Activated CD4-positive, alpha-beta T cell treated with anti-CD3 and anti-CD28 coated beads for 36 hours (primary cell): ENCODE measurements around the gene PAQR5. TPM values are rescaled to one million over a fixed set of nuclear protein-coding genes. Genes with fewer than 3 reads are reported as not detected.
A peak's percentile ranks its signal among the peaks of the same experiment; 100 is the strongest.

Experiments used
- ATAC-seq: fragments of 200-7000 bp; cut with Tn5 transposase; one replicate; pipeline ENCODE4 v1.10.0; 2021; ENCODE audit warnings: mild to moderate bottlenecking, moderate library complexity
- CTCF ChIA-PET: fragments of 350-600 bp; sonication (Branson Sonifier 250); formaldehyde crosslinking; loops from one replicate; lab custom pipeline; 2021; ENCODE audit warnings: antibody characterized with exemption; lab: Charles Lee
- POLR2A ChIA-PET: fragments of 350-600 bp; sonication (Branson Sonifier 250); formaldehyde crosslinking; loops from one replicate; lab custom pipeline; 2021; ENCODE audit warnings: antibody characterized with exemption, inconsistent platforms; lab: Charles Lee
- DNase-seq: peaks from one replicate; pipeline ENCODE4 v3.0.0-alpha.2; 2020
- H3K27ac Mint-ChIP-seq: one replicate; pipeline ENCODE4 v1.8.0; 2021; ENCODE audit warnings: mixed read lengths
- H3K27me3 Mint-ChIP-seq: one replicate; pipeline ENCODE4 v1.8.0; 2021; ENCODE audit warnings: mixed read lengths
- H3K36me3 Mint-ChIP-seq: one replicate; pipeline ENCODE4 v1.8.0; 2021; ENCODE audit warnings: low read depth, mixed read lengths
- H3K4me1 Mint-ChIP-seq: one replicate; pipeline ENCODE4 v1.8.0; 2021; ENCODE audit warnings: mixed read lengths
- H3K4me3 Mint-ChIP-seq: one replicate; pipeline ENCODE4 v1.8.0; 2021; ENCODE audit warnings: mild to moderate bottlenecking, moderate library complexity, mixed read lengths
- H3K9me3 Mint-ChIP-seq: one replicate; pipeline ENCODE4 v1.8.0; 2021; ENCODE audit warnings: low read depth, mixed read lengths
- intact Hi-C, 2 experiments: fragments of 100-400 bp; cut with DNase I in 1 of 2; cut with micrococcal nuclease in 1 of 2; formaldehyde crosslinking; loops; one replicate each; pipeline versions ENCODE4 v1.14.2 to v1.15.1; 2022 to 2024; cut with DNase I, micrococcal nuclease
- total RNA-seq, 2 experiments: library from RNA; stranded (reverse); gene quantifications; one replicate each; pipeline ENCODE4 v1.2.3, GENCODE V29; 2021

Gene PAQR5, protein sequence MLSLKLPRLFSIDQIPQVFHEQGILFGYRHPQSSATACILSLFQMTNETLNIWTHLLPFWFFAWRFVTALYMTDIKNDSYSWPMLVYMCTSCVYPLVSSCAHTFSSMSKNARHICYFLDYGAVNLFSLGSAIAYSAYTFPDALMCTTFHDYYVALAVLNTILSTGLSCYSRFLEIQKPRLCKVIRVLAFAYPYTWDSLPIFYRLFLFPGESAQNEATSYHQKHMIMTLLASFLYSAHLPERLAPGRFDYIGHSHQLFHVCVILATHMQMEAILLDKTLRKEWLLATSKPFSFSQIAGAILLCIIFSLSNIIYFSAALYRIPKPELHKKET
- total RNA-seq, result under 1 TPM in 1 of 2 experiments, not detected in 1; 0.05 TPM

DNA sequence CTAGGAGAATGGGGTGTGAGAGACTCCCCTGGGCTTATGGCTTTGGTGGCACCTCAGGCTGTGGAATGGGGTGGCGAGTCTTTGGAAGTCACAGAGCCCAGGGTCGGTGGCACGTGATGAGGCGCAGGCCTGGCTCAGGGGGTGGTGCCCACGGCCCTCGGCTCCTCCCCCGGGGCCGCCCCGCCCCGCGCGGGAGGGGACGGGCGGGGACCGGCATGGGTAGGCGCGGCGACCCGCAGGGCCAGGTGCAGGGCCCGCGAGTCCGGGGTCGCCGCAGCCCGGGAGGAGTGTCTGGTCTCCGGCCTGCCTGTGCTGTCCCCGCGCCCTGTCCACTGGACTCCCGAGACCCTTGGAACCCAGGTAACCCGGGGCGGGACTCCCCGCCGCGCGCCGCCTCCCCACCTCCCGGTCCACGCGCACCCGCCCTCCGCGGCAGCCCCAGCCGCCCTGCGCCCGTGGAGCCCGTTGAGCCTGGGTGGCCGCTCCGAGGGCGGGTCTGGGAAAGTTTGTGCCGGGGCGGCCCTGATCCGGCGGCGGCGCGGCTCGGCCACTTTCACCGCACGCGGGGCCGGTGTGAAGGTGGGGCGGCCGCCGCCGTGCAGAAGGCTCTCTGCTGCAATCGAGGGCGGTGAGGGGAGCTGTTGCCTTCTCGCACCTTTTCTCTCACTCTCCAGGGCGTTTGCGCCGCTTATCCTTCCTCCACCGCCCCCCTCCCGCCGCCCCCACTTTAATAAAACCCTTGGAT, at the start of gene PAQR5:
TSS of gene PAQR5 (plus strand) at position 216 of the 745 bp plus-strand sequence. CDS start 61,169 bp downstream, outside the sequence.
- Mint-ChIP-seq H3K4me3 (no peak within 1 kb of the TSS), H3K9me3 (no peaks in the 10 kb centered on the region)
- CTCF ChIA-PET, result interaction anchor here (0.7 kb wide), 1 partner anchor 152 kb away, joined by 3 read pairs; no protein-coding TSS in a partner anchor

DNA sequence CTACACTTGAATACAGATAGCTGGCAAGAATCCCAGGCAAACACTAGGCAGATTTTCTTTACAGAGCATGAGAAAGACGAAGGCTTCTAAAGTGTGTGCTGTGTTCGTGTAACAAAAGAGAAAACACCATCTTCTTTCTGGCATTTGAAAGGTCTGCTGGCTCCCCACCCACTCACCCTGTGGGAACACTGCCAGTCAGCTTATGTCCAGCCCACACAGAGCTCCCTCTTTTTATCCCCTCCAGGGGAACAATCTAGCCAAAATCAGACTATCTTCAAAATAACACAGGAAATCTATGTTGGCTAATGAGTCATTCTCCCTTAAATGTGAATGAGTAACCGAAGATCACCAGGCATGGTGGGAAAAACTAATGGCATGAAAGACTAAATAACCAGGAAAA, 45.6 kb upstream of the PAQR5 start:
- peaks cover 6% of the 10 kb centered on the region for H3K4me1 Mint-ChIP-seq
- no peak overlapping the region for H3K27ac Mint-ChIP-seq
- ATAC-seq (no peak), DNase-seq (no peak)
- H3K27me3 Mint-ChIP-seq, result no peaks in the 10 kb centered on the region
- intact Hi-C loops, result no loop called here
- no peak overlapping the region for H3K4me3 Mint-ChIP-seq
- no peaks in the 10 kb centered on the region for H3K36me3 Mint-ChIP-seq
- H3K9me3 Mint-ChIP-seq, result no peaks in the 10 kb centered on the region
- ChIA-PET POLR2A (no interaction called here), CTCF (no interaction called here)

More for the DNA sequence above, at the start of gene PAQR5:
- no peak within 1 kb of the TSS for H3K27ac Mint-ChIP-seq
- intact Hi-C loops, result loop anchor here in 1 of 2 experiments (2.0 kb wide), 1 partner anchor 138 kb away; the partner anchor contains the start of gene GLCE
- peaks cover 48% of the 10 kb centered on the region for H3K27me3 Mint-ChIP-seq
- no peaks in the 10 kb centered on the region for H3K36me3 Mint-ChIP-seq
- DNase-seq (peak; percentile 36), ATAC-seq (peak; percentile 88)
- H3K4me1 Mint-ChIP-seq, result peaks cover 3% of the 10 kb centered on the region
- POLR2A ChIA-PET, result no interaction called here

DNA sequence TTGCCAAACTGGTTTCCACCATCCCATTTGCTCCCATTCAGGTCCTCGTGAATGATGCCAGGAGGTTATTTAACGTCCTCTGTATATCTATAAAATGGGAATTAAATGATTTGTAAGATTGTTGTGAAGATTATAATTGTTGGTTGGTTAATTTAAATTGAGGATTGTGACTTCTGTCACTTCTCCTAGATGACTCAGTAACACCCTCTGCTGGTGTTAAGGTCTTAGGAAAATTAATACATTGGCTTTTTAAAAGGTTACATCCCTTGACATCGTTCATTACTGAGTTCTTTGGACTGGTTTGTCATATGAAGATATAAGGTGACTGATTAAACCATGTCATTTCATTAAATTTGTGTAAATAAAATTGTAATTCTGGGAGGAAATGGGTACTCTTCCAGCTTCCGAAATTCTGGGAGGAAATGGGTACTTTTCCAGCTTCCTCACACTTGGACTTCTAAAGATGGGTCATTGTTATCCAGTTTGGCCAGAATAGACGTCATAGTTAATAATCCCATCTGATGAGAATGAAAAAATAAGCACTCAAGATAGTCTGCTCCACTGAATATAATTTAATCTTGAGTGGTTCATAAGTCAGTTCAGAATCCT, 33.3 kb upstream of the PAQR5 start:
- ChIA-PET POLR2A (interaction anchor here (0.7 kb wide), 1 partner anchor 1309 kb away, joined by 5 read pairs; no protein-coding TSS in a partner anchor), CTCF (interaction anchor here (0.6 to 1.0 kb wide), 4 partner anchors 18 to 1887 kb away, joined by 3 to 5 read pairs (median 3); no protein-coding TSS in a partner anchor)
- no peak for ATAC-seq
- no peak for DNase-seq
- Mint-ChIP-seq H3K4me1 (no peaks in the 10 kb centered on the region), H3K27ac (no peak overlapping the region), H3K4me3 (no peak overlapping the region), H3K9me3 (no peaks in the 10 kb centered on the region), H3K27me3 (no peaks in the 10 kb centered on the region), H3K36me3 (no peaks in the 10 kb centered on the region)
- intact Hi-C loops, result loop anchor here (1.0 kb wide), 1 partner anchor 206 kb away; no protein-coding TSS in a partner anchor

DNA sequence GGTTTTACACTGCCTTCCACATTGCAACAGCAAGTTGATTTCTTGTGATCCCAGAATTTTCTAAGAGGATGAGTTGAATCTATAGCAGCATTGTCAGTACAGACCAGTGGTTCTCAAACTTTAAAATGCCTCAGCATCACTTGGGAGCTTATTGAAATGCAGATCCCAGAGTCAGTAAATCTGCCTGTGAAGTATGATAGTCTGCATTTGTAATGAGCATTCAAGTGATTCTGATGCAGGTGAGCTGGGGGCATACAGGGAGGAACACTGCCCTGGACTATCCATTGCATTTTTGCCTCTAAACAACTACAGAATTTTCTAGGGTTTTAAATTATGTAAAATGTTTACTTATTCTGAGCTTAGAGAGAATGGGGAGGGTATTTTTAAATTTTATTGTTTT, 27.5 kb upstream of the PAQR5 start:
- no peaks in the 10 kb centered on the region for H3K27me3 Mint-ChIP-seq
- H3K36me3 Mint-ChIP-seq, result no peaks in the 10 kb centered on the region
- no peak overlapping the region for H3K27ac Mint-ChIP-seq
- ChIA-PET CTCF (no interaction called here), POLR2A (no interaction called here)
- DNase-seq, result no peak
- no peak overlapping the region for H3K4me3 Mint-ChIP-seq
- H3K4me1 Mint-ChIP-seq, result no peaks in the 10 kb centered on the region
- intact Hi-C loops, result no loop called here
- ATAC-seq, result no peak
- H3K9me3 Mint-ChIP-seq, result no peaks in the 10 kb centered on the region

DNA sequence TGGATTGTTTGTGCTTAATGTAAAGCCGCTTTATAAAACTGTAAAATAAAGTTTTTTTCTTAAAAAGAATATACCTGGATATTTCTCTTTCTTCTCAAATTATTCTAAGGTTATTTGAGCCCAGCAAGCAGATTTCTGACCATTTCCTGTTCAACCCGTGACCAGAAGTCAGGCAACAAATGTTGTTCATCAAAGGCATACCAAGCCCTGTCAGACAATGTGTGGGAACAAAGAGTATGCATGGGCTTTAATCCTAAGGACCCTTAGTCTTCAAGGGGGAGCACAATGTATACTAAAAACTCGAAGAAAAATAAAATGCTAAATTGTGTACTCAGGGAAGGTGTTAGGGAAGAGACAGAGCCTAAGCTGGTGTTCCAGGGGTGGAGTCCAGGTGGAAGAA, 26.6 kb upstream of the PAQR5 start:
- Mint-ChIP-seq H3K36me3 (no peaks in the 10 kb centered on the region), H3K4me1 (no peaks in the 10 kb centered on the region), H3K27ac (no peak overlapping the region), H3K4me3 (no peak overlapping the region), H3K27me3 (no peaks in the 10 kb centered on the region), H3K9me3 (no peaks in the 10 kb centered on the region)
- ATAC-seq (no peak), DNase-seq (no peak)
- POLR2A ChIA-PET, result no interaction called here
- CTCF ChIA-PET, result no interaction called here
- intact Hi-C loops, result no loop called here

DNA sequence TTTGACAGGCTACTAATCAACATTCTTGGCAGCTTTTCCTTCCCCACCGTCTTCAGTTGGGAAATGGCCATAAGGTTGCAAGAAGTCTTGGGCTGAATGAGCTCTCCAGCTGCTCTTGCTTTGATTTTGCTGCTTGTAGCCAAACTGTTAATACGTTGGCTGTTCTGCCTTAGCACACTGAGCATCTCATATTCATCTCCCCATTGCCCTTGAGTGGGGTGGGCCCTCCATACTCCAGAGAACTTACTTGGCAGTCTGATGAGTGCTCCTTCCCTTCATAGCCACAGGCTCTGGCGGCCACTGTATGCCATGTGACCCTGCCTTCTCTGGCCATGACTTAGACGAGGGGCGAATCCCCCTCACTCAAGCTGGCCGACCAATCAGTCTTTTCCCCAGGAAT, 25.8 kb upstream of the PAQR5 start:
- H3K4me1 Mint-ChIP-seq, result no peaks in the 10 kb centered on the region
- H3K27me3 Mint-ChIP-seq, result no peaks in the 10 kb centered on the region
- CTCF ChIA-PET, result interaction anchor here (0.6 to 0.7 kb wide), 2 partner anchors 19 to 575 kb away, joined by 3 read pairs; no protein-coding TSS in a partner anchor
- H3K36me3 Mint-ChIP-seq, result no peaks in the 10 kb centered on the region
- intact Hi-C loops, result no loop called here
- DNase-seq, result no peak
- H3K9me3 Mint-ChIP-seq, result no peaks in the 10 kb centered on the region
- H3K27ac Mint-ChIP-seq, result no peak overlapping the region
- POLR2A ChIA-PET, result no interaction called here
- no peak overlapping the region for H3K4me3 Mint-ChIP-seq
- ATAC-seq, result no peak

DNA sequence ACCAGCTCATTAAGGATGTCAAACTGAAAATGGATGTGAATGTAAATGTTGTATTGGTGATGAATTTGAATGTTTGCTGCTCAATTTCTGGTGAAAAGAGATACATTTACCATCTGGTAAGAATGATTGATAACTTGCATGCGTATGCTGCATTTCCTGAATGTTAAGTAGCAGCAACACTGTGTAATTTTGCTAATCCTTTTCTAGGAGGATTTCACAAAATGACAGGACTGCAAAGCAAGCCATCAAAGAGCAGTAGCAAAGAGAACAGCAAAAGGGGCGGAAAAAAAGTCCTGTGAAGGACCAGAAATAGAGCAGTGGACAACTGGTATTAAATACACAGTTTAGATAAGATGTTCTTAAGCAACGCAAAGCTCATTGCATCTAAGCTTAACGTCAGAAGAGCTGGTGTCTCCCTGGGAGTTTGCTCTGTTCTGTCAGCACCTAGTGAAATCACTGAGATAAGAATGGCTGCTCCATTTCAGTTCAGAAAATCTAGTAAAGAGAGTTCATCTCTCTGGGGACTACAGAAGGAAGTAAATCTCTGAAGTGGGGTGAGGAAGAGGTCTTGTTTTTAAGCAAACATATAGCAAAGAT, 23.5 kb upstream of the PAQR5 start:
- H3K27me3 Mint-ChIP-seq, result no peaks in the 10 kb centered on the region
- POLR2A ChIA-PET, result no interaction called here
- CTCF ChIA-PET, result interaction anchor here (0.7 to 0.8 kb wide), 2 partner anchors 114 to 919 kb away, joined by 3 read pairs; no protein-coding TSS in a partner anchor
- H3K9me3 Mint-ChIP-seq, result no peaks in the 10 kb centered on the region
- H3K4me3 Mint-ChIP-seq, result no peak overlapping the region
- no peak for DNase-seq
- H3K4me1 Mint-ChIP-seq, result no peaks in the 10 kb centered on the region
- no peak overlapping the region for H3K27ac Mint-ChIP-seq
- no peaks in the 10 kb centered on the region for H3K36me3 Mint-ChIP-seq
- intact Hi-C loops, result no loop called here
- no peak for ATAC-seq

DNA sequence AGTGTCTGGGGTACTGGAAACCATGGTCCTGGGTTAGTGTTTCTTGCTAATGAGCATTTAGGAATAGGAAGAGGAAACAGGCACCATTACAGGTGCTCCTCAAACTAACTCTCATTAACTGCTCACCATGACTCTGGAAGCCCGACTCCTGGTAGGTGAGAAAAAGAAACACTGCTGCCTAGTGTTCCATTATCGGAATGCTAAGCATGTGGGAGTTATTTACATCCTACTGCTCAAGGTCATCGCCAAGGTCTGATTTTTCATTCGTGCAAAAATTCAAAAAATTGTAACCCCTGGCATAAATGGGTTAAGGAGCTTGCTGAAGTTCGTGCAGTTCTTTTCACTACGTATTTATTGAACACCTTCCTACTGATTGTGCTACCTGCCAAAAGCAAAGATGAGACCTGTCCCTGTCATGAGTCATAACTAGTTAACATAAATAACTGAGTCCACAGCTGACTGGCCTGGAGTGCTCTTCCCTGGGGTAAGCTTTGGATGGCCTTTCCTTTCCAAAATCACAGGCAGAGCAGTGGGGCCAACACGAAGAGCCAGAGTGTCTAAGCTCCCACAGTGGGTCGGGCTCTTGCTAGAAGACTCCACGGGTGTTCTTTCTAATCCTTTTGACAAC, 22.7 kb upstream of the PAQR5 start:
- POLR2A ChIA-PET, result no interaction called here
- H3K36me3 Mint-ChIP-seq, result no peaks in the 10 kb centered on the region
- CTCF ChIA-PET, result interaction anchor here (0.5 to 1.1 kb wide), 3 partner anchors 113 to 329 kb away, joined by 3 to 5 read pairs (median 3); no protein-coding TSS in a partner anchor

DNA sequence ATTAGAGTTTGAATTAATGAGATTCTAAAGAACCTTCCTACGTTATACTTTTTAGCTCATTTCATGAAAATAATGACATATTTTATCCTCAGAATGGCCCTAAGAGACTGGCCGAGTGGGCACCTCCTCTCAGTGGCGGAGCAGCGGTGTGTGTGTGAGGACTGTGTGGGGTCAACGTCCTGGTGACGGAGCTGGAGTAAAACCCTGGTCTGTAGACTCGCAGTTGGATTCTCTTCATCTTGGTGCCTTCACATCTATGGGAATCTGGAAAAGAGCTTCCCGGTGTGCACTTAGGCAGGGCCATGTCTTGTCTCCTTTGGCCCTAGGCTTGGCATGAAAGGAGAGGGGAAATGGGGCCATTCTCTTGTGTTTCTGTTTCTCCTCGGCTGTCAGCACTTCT, 21.4 kb upstream of the PAQR5 start:
- Mint-ChIP-seq H3K4me3 (no peak overlapping the region), H3K27ac (no peak overlapping the region), H3K36me3 (no peaks in the 10 kb centered on the region), H3K27me3 (no peaks in the 10 kb centered on the region), H3K9me3 (no peaks in the 10 kb centered on the region), H3K4me1 (no peaks in the 10 kb centered on the region)
- POLR2A ChIA-PET, result no interaction called here
- CTCF ChIA-PET, result interaction anchor here (1.1 kb wide), 1 partner anchor 218 kb away, joined by 6 read pairs; no protein-coding TSS in a partner anchor
- ATAC-seq (no peak), DNase-seq (no peak)
- intact Hi-C loops, result no loop called here

More for the DNA sequence above, 22.7 kb upstream of the PAQR5 start:
- no peak for ATAC-seq
- no peak overlapping the region for H3K27ac Mint-ChIP-seq
- no peaks in the 10 kb centered on the region for H3K9me3 Mint-ChIP-seq
- intact Hi-C loops, result no loop called here
- H3K4me1 Mint-ChIP-seq, result no peaks in the 10 kb centered on the region
- no peak for DNase-seq
- H3K27me3 Mint-ChIP-seq, result no peaks in the 10 kb centered on the region
- no peak overlapping the region for H3K4me3 Mint-ChIP-seq

DNA sequence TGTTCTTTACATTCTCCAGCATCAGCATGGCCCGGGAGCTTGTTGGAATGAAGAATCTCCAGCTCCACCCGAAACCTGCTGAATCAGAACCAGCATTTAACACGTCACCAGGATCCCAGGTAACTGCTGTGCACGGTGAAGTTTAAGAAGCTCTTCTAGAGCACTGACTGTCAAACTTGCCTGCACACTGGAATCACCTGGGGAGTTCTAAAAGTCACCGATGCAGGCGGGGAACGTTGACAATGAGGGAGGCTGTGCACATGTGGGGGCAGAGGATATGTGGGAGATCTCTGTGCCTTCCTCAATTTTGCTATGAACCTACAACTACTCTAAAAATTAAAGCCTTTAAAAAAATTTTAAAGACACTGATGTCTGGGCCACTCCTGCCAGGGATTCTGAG, 19.1 kb upstream of the PAQR5 start:
- intact Hi-C loops, result no loop called here
- H3K4me1 Mint-ChIP-seq, result no peaks in the 10 kb centered on the region
- no peaks in the 10 kb centered on the region for H3K27me3 Mint-ChIP-seq
- no peak overlapping the region for H3K27ac Mint-ChIP-seq
- no peaks in the 10 kb centered on the region for H3K9me3 Mint-ChIP-seq
- DNase-seq, result no peak
- no peak overlapping the region for H3K4me3 Mint-ChIP-seq
- CTCF ChIA-PET, result interaction anchor here (0.6 kb wide), 2 partner anchors 75 to 194 kb away, joined by 3 read pairs; no protein-coding TSS in a partner anchor
- ATAC-seq, result no peak
- no peaks in the 10 kb centered on the region for H3K36me3 Mint-ChIP-seq
- POLR2A ChIA-PET, result interaction anchor here (0.6 kb wide), 1 partner anchor 347 kb away, joined by 3 read pairs; no protein-coding TSS in a partner anchor
